CD14-positive monocyte (primary cell): ENCODE results near the gene ABCB10. TPM values are rescaled to one million over a fixed set of nuclear protein-coding genes. Genes with fewer than 3 reads are reported as not detected.

ENCODE experiments used
- DNase-seq, 3 donors: peaks; one replicate each; pipeline ENCODE4 v3.0.0-alpha.2; 2011 to 2022
- H2AFZ ChIP-seq: 2 replicates; pipeline ENCODE4 v1.6.0; 2012; ENCODE audit warnings: mild to moderate bottlenecking, low read depth, low read length, inconsistent platforms; ENCODE audit not compliant: insufficient read depth, poor library complexity, severe bottlenecking
- H3K27ac ChIP-seq, 2 donors: 1 replicate in 1 of 2; 2 replicates in 1 of 2; pipeline ENCODE4 v1.5.1; 2012 to 2013; ENCODE audit warnings: low read length in 2 of 2, control low read depth in 1 of 2, inconsistent platforms in 1 of 2, low read depth in 1 of 2, mild to moderate bottlenecking in 1 of 2
- H3K27me3 ChIP-seq, 2 donors: one replicate each; pipeline versions ENCODE4 v1.6.0 to v1.6.1; 2011 to 2013; ENCODE audit warnings: low read length in 2 of 2; ENCODE audit not compliant: control insufficient read depth in 2 of 2, insufficient read depth in 2 of 2
- H3K36me3 ChIP-seq, 2 donors: replicated peaks in 1 of 2; 1 replicate in 1 of 2; 2 replicates in 1 of 2; pipeline versions ENCODE4 v1.5.1 to v1.6.1; 2012 to 2013; ENCODE audit warnings: low read length in 2 of 2, control low read depth in 1 of 2, inconsistent platforms in 1 of 2, mild to moderate bottlenecking in 1 of 2; ENCODE audit not compliant: insufficient read depth in 2 of 2, control insufficient read depth in 1 of 2
- H3K4me1 ChIP-seq, 2 donors: 1 replicate in 1 of 2; 2 replicates in 1 of 2; pipeline versions ENCODE4 v1.5.1 to v1.6.1; 2012 to 2013; ENCODE audit warnings: low read length in 2 of 2, control low read depth in 1 of 2, inconsistent platforms in 1 of 2, mild to moderate bottlenecking in 1 of 2, moderate library complexity in 1 of 2; ENCODE audit not compliant: insufficient read depth in 2 of 2, control insufficient read depth in 1 of 2
- H3K4me2 ChIP-seq: replicated peaks from 2 replicates; pipeline ENCODE3; 2012; ENCODE audit warnings: low read length, moderate library complexity, mild to moderate bottlenecking; ENCODE audit not compliant: poor library complexity, severe bottlenecking; ENCODE audit errors: extremely low read depth
- H3K4me3 ChIP-seq, 3 experiments: fragments of 200-600 bp in 1 of 3; sonication (generic) in 1 of 3; replicated peaks in 1 of 3; 1 replicate in 2 of 3; 2 replicates in 1 of 3; pipeline ENCODE4 v1.5.1; 2011 to 2013; ENCODE audit warnings: low read length in 3 of 3, mild to moderate bottlenecking in 3 of 3, control low read depth in 2 of 3, low read depth in 2 of 3, inconsistent platforms in 1 of 3, moderate library complexity in 1 of 3
- H3K79me2 ChIP-seq: 2 replicates; pipeline ENCODE4 v1.6.0; 2012; ENCODE audit warnings: mild to moderate bottlenecking, control low read depth, inconsistent platforms, low read length, moderate library complexity; ENCODE audit not compliant: insufficient read depth
- H3K9ac ChIP-seq: 2 replicates; pipeline ENCODE4 v1.6.0; 2017; ENCODE audit warnings: low read length, mild to moderate bottlenecking; ENCODE audit not compliant: insufficient read depth, poor library complexity, severe bottlenecking
- H3K9me3 ChIP-seq, 2 donors: replicated peaks in 1 of 2; 1 replicate in 1 of 2; 2 replicates in 1 of 2; pipeline versions ENCODE4 v1.5.1 to v1.6.1; 2012 to 2013; ENCODE audit warnings: low read length in 2 of 2, control low read depth in 1 of 2; ENCODE audit not compliant: control insufficient read depth in 1 of 2, insufficient read depth in 1 of 2
- H4K20me1 ChIP-seq: 2 replicates; pipeline ENCODE4 v1.6.0; 2012; ENCODE audit warnings: mild to moderate bottlenecking, low read length, control low read depth, moderate library complexity; ENCODE audit not compliant: insufficient read depth
- H3K27ac Mint-ChIP-seq, 7 donors: one replicate each; pipeline ENCODE4 v1.8.0; 2020; ENCODE audit warnings: mild to moderate bottlenecking in 7 of 7, mixed read lengths in 7 of 7, moderate library complexity in 6 of 7, inconsistent platforms in 2 of 7
- H3K27me3 Mint-ChIP-seq, 3 donors: one replicate each; pipeline ENCODE4 v1.8.0; 2021 to 2022; ENCODE audit warnings: low read depth in 3 of 3, mild to moderate bottlenecking in 3 of 3, mixed read lengths in 3 of 3, moderate library complexity in 3 of 3, inconsistent platforms in 1 of 3
- H3K36me3 Mint-ChIP-seq, 2 donors: one replicate each; pipeline ENCODE4 v1.8.0; 2020; ENCODE audit warnings: mixed read lengths in 2 of 2, inconsistent platforms in 1 of 2, mild to moderate bottlenecking in 1 of 2
- H3K4me1 Mint-ChIP-seq: one replicate; pipeline ENCODE4 v1.8.0; 2020; ENCODE audit warnings: mild to moderate bottlenecking, mixed read lengths
- H3K4me3 Mint-ChIP-seq, 2 donors: one replicate each; pipeline ENCODE4 v1.8.0; 2020; ENCODE audit warnings: mild to moderate bottlenecking in 2 of 2, mixed read lengths in 2 of 2, moderate library complexity in 1 of 2
- H3K9me3 Mint-ChIP-seq, 7 donors: one replicate each; pipeline ENCODE4 v1.8.0; 2020 to 2022; ENCODE audit warnings: mixed read lengths in 7 of 7, mild to moderate bottlenecking in 6 of 7, moderate library complexity in 6 of 7, inconsistent platforms in 2 of 7
- WGBS: methylation state at CpG from one replicate; pipeline ENCODE4 v1.1.5; 2013; ENCODE audit warnings: missing lambda C conversion rate; ENCODE audit not compliant: insufficient coverage; 5-methylcytosine and 5-hydroxymethylcytosine counted together
- intact Hi-C, 2 donors: fragments of 100-400 bp; cut with micrococcal nuclease; formaldehyde crosslinking; loops; one replicate each; pipeline versions ENCODE4 v1.15.0 to v1.15.1; 2023
- polyA plus RNA-seq, 3 donors: library from polyadenylated mRNA; depleted of rRNA in 1 of 3; unstranded in 2 of 3; stranded (reverse) in 1 of 3; fragments of 300-500 nt in 2 of 3; fragments of >200 nt in 1 of 3; fragmentation: Illumina TruSeq in 2 of 3; gene quantifications; 1 replicate in 2 of 3; 2 replicates in 1 of 3; pipeline ENCODE4 v1.2.3, GENCODE V29; 2012 to 2021
- TF ChIP-seq, protein P1 (sequence below): fragments of 200-600 bp; IDR thresholded peaks from one replicate; pipeline ENCODE4 v1.8.0; 2022; ENCODE audit warnings: antibody characterized with exemption, mild to moderate bottlenecking

The ABCB10 gene
- polyA plus RNA-seq, 3 donors: 5.4 to 12.9 (median 11.4) TPM

DNA sequence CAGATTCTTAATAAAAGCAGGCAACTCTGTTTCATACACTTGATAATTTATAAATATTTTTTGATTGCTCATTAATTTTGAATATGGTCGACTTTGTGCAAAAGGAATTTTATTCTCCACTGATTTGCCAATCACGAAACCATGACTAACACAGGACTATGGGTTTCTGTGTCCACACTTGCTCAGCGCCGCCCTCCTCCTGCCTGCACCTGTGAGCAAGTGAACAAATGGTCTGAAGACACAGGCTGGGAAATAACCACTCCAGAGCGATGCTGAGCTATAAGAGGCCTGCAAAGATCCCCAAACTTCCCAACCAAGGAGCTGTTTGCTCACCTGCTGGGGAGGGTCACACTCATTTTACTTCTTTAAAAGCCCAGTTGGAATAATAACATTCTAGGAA lies 19.6 kb downstream of the ABCB10 start:
- TF ChIP-seq, protein P1, sequence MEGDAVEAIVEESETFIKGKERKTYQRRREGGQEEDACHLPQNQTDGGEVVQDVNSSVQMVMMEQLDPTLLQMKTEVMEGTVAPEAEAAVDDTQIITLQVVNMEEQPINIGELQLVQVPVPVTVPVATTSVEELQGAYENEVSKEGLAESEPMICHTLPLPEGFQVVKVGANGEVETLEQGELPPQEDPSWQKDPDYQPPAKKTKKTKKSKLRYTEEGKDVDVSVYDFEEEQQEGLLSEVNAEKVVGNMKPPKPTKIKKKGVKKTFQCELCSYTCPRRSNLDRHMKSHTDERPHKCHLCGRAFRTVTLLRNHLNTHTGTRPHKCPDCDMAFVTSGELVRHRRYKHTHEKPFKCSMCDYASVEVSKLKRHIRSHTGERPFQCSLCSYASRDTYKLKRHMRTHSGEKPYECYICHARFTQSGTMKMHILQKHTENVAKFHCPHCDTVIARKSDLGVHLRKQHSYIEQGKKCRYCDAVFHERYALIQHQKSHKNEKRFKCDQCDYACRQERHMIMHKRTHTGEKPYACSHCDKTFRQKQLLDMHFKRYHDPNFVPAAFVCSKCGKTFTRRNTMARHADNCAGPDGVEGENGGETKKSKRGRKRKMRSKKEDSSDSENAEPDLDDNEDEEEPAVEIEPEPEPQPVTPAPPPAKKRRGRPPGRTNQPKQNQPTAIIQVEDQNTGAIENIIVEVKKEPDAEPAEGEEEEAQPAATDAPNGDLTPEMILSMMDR: no peak
- no peak overlapping the region for H3K4me3 ChIP-seq
- no peak overlapping the region for H3K9ac ChIP-seq
- Mint-ChIP-seq H3K36me3 (peaks cover 74 to 93% of the 10 kb centered on the region in 2 donors), H3K9me3 (no peaks in the 10 kb centered on the region), H3K27me3 (no peaks in the 10 kb centered on the region), H3K4me1 (peaks cover 10% of the 10 kb centered on the region), H3K27ac (peak overlapping the region in 1 of 7 donors; percentile 13), H3K4me3 (no peak overlapping the region)
- intact Hi-C loops: no loop called here
- H2AFZ ChIP-seq: no peak overlapping the region
- H3K9me3 ChIP-seq: no peaks in the 10 kb centered on the region
- DNase-seq: no peak
- no peaks in the 10 kb centered on the region for H3K79me2 ChIP-seq
- H3K27me3 ChIP-seq: no peaks in the 10 kb centered on the region
- 93% methylated on average over 3 of the region's 5 CpGs for WGBS
- H3K36me3 ChIP-seq: peaks cover 82 to 94% of the 10 kb centered on the region in 2 donors
- H3K4me1 ChIP-seq: no peaks in the 10 kb centered on the region
- no peaks in the 10 kb centered on the region for H4K20me1 ChIP-seq
- no peak overlapping the region for H3K4me2 ChIP-seq
- H3K27ac ChIP-seq: no peak overlapping the region

DNA sequence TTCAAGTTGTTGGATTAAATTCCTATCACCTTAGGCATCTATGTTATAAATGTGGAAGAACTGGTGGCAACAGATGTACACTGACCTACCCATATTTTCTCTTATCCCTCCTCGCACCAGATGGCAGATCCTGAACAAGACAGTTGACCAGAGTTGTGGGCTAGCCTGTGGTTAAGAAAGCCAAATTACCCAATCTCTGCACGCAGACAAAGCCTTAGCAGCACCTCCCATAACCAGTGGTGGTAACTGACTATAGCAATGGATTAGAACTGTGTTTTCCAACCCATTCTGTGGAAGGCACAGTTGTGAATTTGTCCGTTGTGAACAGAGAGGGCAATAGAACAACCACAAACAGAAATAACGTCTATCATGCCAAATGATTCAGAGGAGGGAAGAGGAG lies 20.6 kb downstream of the ABCB10 start:
- no peak overlapping the region for H3K9ac ChIP-seq
- H3K27ac ChIP-seq: peak overlapping the region in 1 of 2 donors; percentile 42
- peaks cover 82 to 94% of the 10 kb centered on the region in 2 donors for H3K36me3 ChIP-seq
- peaks cover 10% of the 10 kb centered on the region for H3K4me1 Mint-ChIP-seq
- TF ChIP-seq, protein P1: no peak
- H3K9me3 ChIP-seq: no peaks in the 10 kb centered on the region
- intact Hi-C loops: no loop called here
- no peaks in the 10 kb centered on the region for H3K4me1 ChIP-seq
- no peak overlapping the region for H3K4me2 ChIP-seq
- no peaks in the 10 kb centered on the region for H3K27me3 Mint-ChIP-seq
- H3K4me3 ChIP-seq: no peak overlapping the region
- no peak overlapping the region for H2AFZ ChIP-seq
- H4K20me1 ChIP-seq: no peaks in the 10 kb centered on the region
- WGBS: no CpG with 5 or more reads among the region's 4 CpGs
- no peak overlapping the region for H3K4me3 Mint-ChIP-seq
- no peaks in the 10 kb centered on the region for H3K79me2 ChIP-seq
- peak overlapping the region in 2 of 7 donors; percentile 7 to 57 for H3K27ac Mint-ChIP-seq
- H3K27me3 ChIP-seq: no peaks in the 10 kb centered on the region
- no peak for DNase-seq
- peaks cover 73 to 94% of the 10 kb centered on the region in 2 donors for H3K36me3 Mint-ChIP-seq
- H3K9me3 Mint-ChIP-seq: no peaks in the 10 kb centered on the region
